ENCODE measurements around the gene WARS2. TPM values are rescaled to one million over a fixed set of nuclear protein-coding genes. Genes with fewer than 3 reads are reported as not detected.

Gene WARS2
- total RNA-seq, 1 experiment from 2014 or later = 10.5 TPM

GRCh38 chr1:118985640-118986554, 154.6 kb downstream of the WARS2 start:
- ChIA-PET RAD21 (ENCODE audit: low non-redundant PET in 1 of 2, low total read pairs in 2 of 2, uncharacterized antibody in 2 of 2, unreplicated experiment in 2 of 2) (no interaction called here), POLR2A (no interaction called here), CTCF (no interaction called here)
- Histone ChIP-seq H4K20me1 (ENCODE audit: insufficient read depth) (no peaks in the 10 kb centered on the region), H2AFZ (ENCODE audit: low read depth, low read length, poor library complexity, severe bottlenecking) (no peak overlapping the region), H3K27ac (ENCODE audit: low read depth, low read length) (no peak overlapping the region), H3K79me2 (ENCODE audit: insufficient read depth, low read length) (no peaks in the 10 kb centered on the region), H3K27me3 (ENCODE audit: insufficient read depth, low read length) (no peaks in the 10 kb centered on the region), H3K9me3 (ENCODE audit: control insufficient read depth in 1 of 2, insufficient read depth in 1 of 2, low read depth in 1 of 2, low read length in 2 of 2) (no peaks in the 10 kb centered on the region), H3K36me3 (ENCODE audit: control insufficient read depth in 1 of 2, insufficient read depth in 2 of 2, low read length in 2 of 2) (no peaks in the 10 kb centered on the region), H3K4me3 (replicated peaks in 1 of 2; ENCODE audit: low read depth in 1 of 2, low read length in 2 of 2) (no peak overlapping the region), H3K4me1 (ENCODE audit: control insufficient read depth in 1 of 2, insufficient read depth in 2 of 2, low read length in 2 of 2) (no peaks in the 10 kb centered on the region), H3K4me2 (ENCODE audit: low read length) (no peak overlapping the region), H3K9ac (ENCODE audit: low read length) (no peak overlapping the region), H3K9me2 (ENCODE audit: insufficient read depth) (no peaks in the 10 kb centered on the region)
- ATAC-seq (no peak), DNase-seq (ENCODE audit: low read depth, low spot score) (no peak)
- no TSS peak for BruUV-seq (replicated peaks)
- TF ChIP-seq FOSL1 (IDR thresholded peaks at IDR 0.05; ENCODE audit: low read depth) = no peak
- no peak for TF ChIP-seq CTCF (IDR thresholded peaks at IDR 0.05 in 2 of 3, conservative IDR thresholded peaks at IDR 0.05 in 1 of 3; ENCODE audit: borderline replicate concordance in 1 of 3, insufficient read depth in 1 of 3, low read depth in 2 of 3, low read length in 2 of 3)
- TF ChIP-seq MAX (IDR thresholded peaks at IDR 0.05) = no peak
- intact Hi-C loops (cut with micrococcal nuclease) = no loop called here
